ENCODE data around the gene HSBP1.
A peak's percentile ranks its signal among the peaks of the same experiment; 100 is the strongest.

The HSBP1 gene

GRCh38 chr16:83789642-83790401, 18.0 kb upstream of the HSBP1 start:
- H3K4me3 ChIP-seq (ENCODE audit: low read depth, low read length): no peak overlapping the region
- no peak for DNase-seq (ENCODE audit: low read depth)
- no peak for TF ChIP-seq CTCF (conservative IDR thresholded peaks at IDR 0.05; ENCODE audit: low read depth, low read length)

- TF ChIP-seq CTCF (conservative IDR thresholded peaks at IDR 0.05; ENCODE audit: low read depth, low read length): no peak
- H3K4me3 ChIP-seq (ENCODE audit: low read depth, low read length): no peak overlapping the region
- no peak for DNase-seq (ENCODE audit: low read depth)
Measured at GRCh38 chr16:83791916-83792315, 15.9 kb upstream of the HSBP1 start.

GRCh38 chr16:83792391-83792790, 15.4 kb upstream of the HSBP1 start:
- DNase-seq (ENCODE audit: low read depth): no peak
- TF ChIP-seq CTCF (conservative IDR thresholded peaks at IDR 0.05; ENCODE audit: low read depth, low read length): no peak
- no peak overlapping the region for H3K4me3 ChIP-seq (ENCODE audit: low read depth, low read length)

- DNase-seq (ENCODE audit: low read depth): no peak
- TF ChIP-seq CTCF (conservative IDR thresholded peaks at IDR 0.05; ENCODE audit: low read depth, low read length): peak; percentile 5
- H3K4me3 ChIP-seq (ENCODE audit: low read depth, low read length): no peak overlapping the region
Measured at GRCh38 chr16:83793179-83793578, 14.6 kb upstream of the HSBP1 start.

GRCh38 chr16:83794860-83795554, 12.8 kb upstream of the HSBP1 start:
- TF ChIP-seq CTCF (conservative IDR thresholded peaks at IDR 0.05; ENCODE audit: low read depth, low read length): no peak
- DNase-seq (ENCODE audit: low read depth): no peak
- no peak overlapping the region for H3K4me3 ChIP-seq (ENCODE audit: low read depth, low read length)

- DNase-seq (ENCODE audit: low read depth): no peak
- TF ChIP-seq CTCF (conservative IDR thresholded peaks at IDR 0.05; ENCODE audit: low read depth, low read length): no peak
- H3K4me3 ChIP-seq (ENCODE audit: low read depth, low read length): no peak overlapping the region
Measured at GRCh38 chr16:83797013-83797412, 10.8 kb upstream of the HSBP1 start.

Measured in choroid plexus epithelial cell (primary cell).